SK-N-SH (cell line): ENCODE measurements around the gene KRT36. TPM values are rescaled to one million over a fixed set of nuclear protein-coding genes. Genes with fewer than 3 reads are reported as not detected.

ENCODE experiments used
- CTCF ChIA-PET: fragments of 300-600, 350-600 bp; formaldehyde crosslinking; extraction: SDS; loops from one replicate; lab custom pipeline; 2021; lab: Yijun Ruan, JAX
- POLR2A ChIA-PET: fragments of 350-600 bp; sonication (Branson Sonifier 250); formaldehyde crosslinking; extraction: SDS; loops from one replicate; lab custom pipeline; 2020; ENCODE audit warnings: antibody characterized with exemption, inconsistent platforms; lab: Yijun Ruan, JAX
- DNase-seq: peaks from one replicate; pipeline ENCODE4 v3.0.0; 2012
- H2AFZ ChIP-seq: fragments of 200-600 bp; sonication (generic); 2 replicates; pipeline ENCODE4 v1.8.1; 2016; ENCODE audit warnings: antibody characterized with exemption, mild to moderate bottlenecking, low read depth
- H3F3A ChIP-seq: fragments of 200-600 bp; sonication (generic); replicated peaks from 2 replicates; pipeline ENCODE3; 2016; ENCODE audit warnings: antibody characterized with exemption, mild to moderate bottlenecking; ENCODE audit not compliant: insufficient read depth
- H3K27ac ChIP-seq, 2 experiments: fragments of 200-500 bp in 1 of 2; fragments of 200-600 bp in 1 of 2; sonication (Bioruptor generic) in 1 of 2; sonication (generic), shearing (Covaris generic) in 1 of 2; 2 replicates each; pipeline versions ENCODE4 v1.5.1 to v1.6.1; 2014 to 2016; ENCODE audit warnings: low read depth in 2 of 2, inconsistent platforms in 1 of 2, low read length in 1 of 2, mild to moderate bottlenecking in 1 of 2, mixed read lengths in 1 of 2
- H3K27me3 ChIP-seq: fragments of 200-600 bp; sonication (generic), shearing (Covaris generic); 2 replicates; pipeline ENCODE4 v1.6.1; 2016; ENCODE audit warnings: mixed run types; ENCODE audit not compliant: insufficient read depth
- H3K36me3 ChIP-seq, 2 experiments: fragments of 200-500 bp in 1 of 2; fragments of 200-600 bp in 1 of 2; sonication (Bioruptor generic) in 1 of 2; sonication (generic) in 1 of 2; replicated peaks in 1 of 2; 2 replicates each; pipeline versions ENCODE3 to v1.5.1; 2014 to 2016; ENCODE audit warnings: low read length in 1 of 2, mild to moderate bottlenecking in 1 of 2; ENCODE audit not compliant: insufficient read depth in 2 of 2, control insufficient read depth in 1 of 2
- H3K4me1 ChIP-seq, 2 experiments: fragments of 200-500 bp in 1 of 2; fragments of 200-600 bp in 1 of 2; sonication (Bioruptor generic) in 1 of 2; sonication (generic), shearing (Covaris generic) in 1 of 2; 2 replicates each; pipeline versions ENCODE4 v1.5.1 to v1.6.1; 2014 to 2016; ENCODE audit warnings: low read depth in 1 of 2, low read length in 1 of 2, mixed run types in 1 of 2; ENCODE audit not compliant: insufficient read depth in 2 of 2, control insufficient read depth in 1 of 2
- H3K4me2 ChIP-seq: fragments of 200-600 bp; sonication (generic), shearing (Covaris generic); 2 replicates; pipeline ENCODE4 v1.6.1; 2017; ENCODE audit warnings: mixed run types
- H3K4me3 ChIP-seq, 2 experiments: fragments of 200-500 bp in 1 of 2; fragments of 200-600 bp in 1 of 2; sonication (Bioruptor generic) in 1 of 2; sonication (generic), shearing (Covaris generic) in 1 of 2; 2 replicates each; pipeline versions ENCODE4 v1.5.1 to v1.8.1; 2014 to 2016; ENCODE audit warnings: low read depth in 2 of 2, inconsistent platforms in 1 of 2, low read length in 1 of 2, mild to moderate bottlenecking in 1 of 2, mixed read lengths in 1 of 2, moderate library complexity in 1 of 2
- H3K79me2 ChIP-seq: fragments of 200-600 bp; sonication (generic); 2 replicates; pipeline ENCODE4 v1.8.1; 2017; ENCODE audit warnings: mild to moderate bottlenecking; ENCODE audit not compliant: insufficient read depth
- H3K9ac ChIP-seq: fragments of 200-600 bp; sonication (generic); 2 replicates; pipeline ENCODE4 v1.6.1; 2017; ENCODE audit warnings: mixed run types
- H3K9me2 ChIP-seq: fragments of 200-600 bp; sonication (generic); 2 replicates; pipeline ENCODE4 v1.6.1; 2017; ENCODE audit warnings: mixed run types
- H3K9me3 ChIP-seq: fragments of 200-600 bp; sonication (generic); 2 replicates; pipeline ENCODE4 v1.6.1; 2017; ENCODE audit warnings: mixed run types, mild to moderate bottlenecking, moderate library complexity
- H4K20me1 ChIP-seq: fragments of 200-600 bp; sonication (generic); 2 replicates; pipeline ENCODE4 v1.6.1; 2017; ENCODE audit warnings: mild to moderate bottlenecking, mixed run types; ENCODE audit not compliant: insufficient read depth
- CHD2 ChIP-seq: fragments of 150-350 bp; IDR thresholded peaks from 2 replicates; pipeline ENCODE4 v1.6.1; 2018; ENCODE audit warnings: low read length; ENCODE audit not compliant: partially characterized antibody
- ELF1 ChIP-seq: IDR thresholded peaks from 2 replicates; pipeline ENCODE4 v1.4.0; 2012
- FOSL2 ChIP-seq: IDR thresholded peaks from 2 replicates; pipeline ENCODE4 v1.4.0; 2012; ENCODE audit warnings: low read depth, mild to moderate bottlenecking, moderate library complexity, borderline replicate concordance
- FOXJ3 ChIP-seq: sonication (generic); formaldehyde crosslinking; IDR thresholded peaks from 2 replicates; pipeline ENCODE4 v1.5.1; 2020; ENCODE audit warnings: mild to moderate bottlenecking, missing genetic modification reagents
- FOXM1 ChIP-seq: IDR thresholded peaks from 2 replicates; pipeline ENCODE4 v1.4.0; 2012; ENCODE audit warnings: low read depth, mild to moderate bottlenecking
- JUND ChIP-seq: IDR thresholded peaks from 2 replicates; pipeline ENCODE4 v1.4.0; 2012
- MXI1 ChIP-seq: IDR thresholded peaks from 2 replicates; pipeline ENCODE4 v1.6.1; 2012; ENCODE audit warnings: mild to moderate bottlenecking, low read depth, low read length, improper control_type of control experiment
- NFIC ChIP-seq: IDR thresholded peaks from 2 replicates; pipeline ENCODE4 v1.4.0; 2012; ENCODE audit warnings: borderline replicate concordance
- NRF1 ChIP-seq: IDR thresholded peaks from 2 replicates; pipeline ENCODE4 v1.6.1; 2012; ENCODE audit warnings: low read depth, mild to moderate bottlenecking, low read length
- RAD21 ChIP-seq: IDR thresholded peaks from 2 replicates; pipeline ENCODE4 v1.6.1; 2012; ENCODE audit warnings: mild to moderate bottlenecking, low read length
- SMC3 ChIP-seq: IDR thresholded peaks from 2 replicates; pipeline ENCODE4 v1.6.1; 2012; ENCODE audit warnings: low read depth, low read length, improper control_type of control experiment
- TAF1 ChIP-seq: IDR thresholded peaks from 2 replicates; pipeline ENCODE4 v1.6.1; 2012; ENCODE audit warnings: low read depth, mild to moderate bottlenecking, low read length, moderate library complexity, borderline replicate concordance
- TEAD4 ChIP-seq: IDR thresholded peaks from 2 replicates; pipeline ENCODE4 v1.4.0; 2012; ENCODE audit warnings: mild to moderate bottlenecking, borderline replicate concordance; ENCODE audit not compliant: insufficient read depth
- USF1 ChIP-seq: IDR thresholded peaks from 2 replicates; pipeline ENCODE4 v1.4.0; 2012; ENCODE audit warnings: low read depth, borderline replicate concordance
- YY1 ChIP-seq: IDR thresholded peaks from 2 replicates; pipeline ENCODE4 v1.4.0; 2012; ENCODE audit warnings: low read depth, mild to moderate bottlenecking
- WGBS: methylation state at CpG from one replicate; pipeline ENCODE4 v1.1.6; 2017; ENCODE audit warnings: low lambda C conversion rate; 5-methylcytosine and 5-hydroxymethylcytosine counted together
- polyA plus RNA-seq, 3 experiments: library from polyadenylated mRNA; depleted of rRNA; stranded (reverse); fragments of >200 nt; gene quantifications; 2 replicates each; pipeline ENCODE4 v1.2.3, GENCODE V29; 2012
- TF ChIP-seq, protein P1 (sequence below): IDR thresholded peaks from 2 replicates; pipeline ENCODE4 v1.4.0; 2012; ENCODE audit warnings: low read depth, borderline replicate concordance
- TF ChIP-seq, protein P2 (sequence below): IDR thresholded peaks from 2 replicates; pipeline ENCODE4 v1.4.0; 2012; ENCODE audit warnings: low read depth
- TF ChIP-seq, protein P3 (sequence below): fragments of 150-350 bp; IDR thresholded peaks from 2 replicates; pipeline ENCODE4 v1.6.1; 2017; ENCODE audit warnings: antibody characterized with exemption, low read length, low read depth, borderline replicate concordance

KRT36 gene
- polyA plus RNA-seq, 1 of the 3 experiments (the other 2 are of a cell fraction), result not detected

GRCh38 chr17:41480136-41480535 lies 9.6 kb downstream of the KRT36 start:
- H3K27me3 ChIP-seq, result no peaks in the 10 kb centered on the region
- 19% methylated on average over 2 of the region's 2 CpGs for WGBS
- H3K9ac ChIP-seq, result no peak overlapping the region
- no peak for TF ChIP-seq NFIC
- TF ChIP-seq, protein P1, sequence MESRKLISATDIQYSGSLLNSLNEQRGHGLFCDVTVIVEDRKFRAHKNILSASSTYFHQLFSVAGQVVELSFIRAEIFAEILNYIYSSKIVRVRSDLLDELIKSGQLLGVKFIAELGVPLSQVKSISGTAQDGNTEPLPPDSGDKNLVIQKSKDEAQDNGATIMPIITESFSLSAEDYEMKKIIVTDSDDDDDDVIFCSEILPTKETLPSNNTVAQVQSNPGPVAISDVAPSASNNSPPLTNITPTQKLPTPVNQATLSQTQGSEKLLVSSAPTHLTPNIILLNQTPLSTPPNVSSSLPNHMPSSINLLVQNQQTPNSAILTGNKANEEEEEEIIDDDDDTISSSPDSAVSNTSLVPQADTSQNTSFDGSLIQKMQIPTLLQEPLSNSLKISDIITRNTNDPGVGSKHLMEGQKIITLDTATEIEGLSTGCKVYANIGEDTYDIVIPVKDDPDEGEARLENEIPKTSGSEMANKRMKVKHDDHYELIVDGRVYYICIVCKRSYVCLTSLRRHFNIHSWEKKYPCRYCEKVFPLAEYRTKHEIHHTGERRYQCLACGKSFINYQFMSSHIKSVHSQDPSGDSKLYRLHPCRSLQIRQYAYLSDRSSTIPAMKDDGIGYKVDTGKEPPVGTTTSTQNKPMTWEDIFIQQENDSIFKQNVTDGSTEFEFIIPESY, result no peak
- TF ChIP-seq ELF1, result no peak
- TF ChIP-seq FOXM1, result no peak
- no peak for TF ChIP-seq USF1
- TF ChIP-seq MXI1, result no peak
- TF ChIP-seq RAD21, result no peak
- no peak for TF ChIP-seq JUND
- TF ChIP-seq TAF1, result no peak
- TF ChIP-seq, protein P2, sequence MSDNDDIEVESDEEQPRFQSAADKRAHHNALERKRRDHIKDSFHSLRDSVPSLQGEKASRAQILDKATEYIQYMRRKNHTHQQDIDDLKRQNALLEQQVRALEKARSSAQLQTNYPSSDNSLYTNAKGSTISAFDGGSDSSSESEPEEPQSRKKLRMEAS, result no peak
- TF ChIP-seq FOXJ3 (CRISPR knock-in tag), result no peak
- no peak for TF ChIP-seq CHD2
- TF ChIP-seq SMC3, result no peak
- TF ChIP-seq YY1, result no peak
- TF ChIP-seq, protein P3, sequence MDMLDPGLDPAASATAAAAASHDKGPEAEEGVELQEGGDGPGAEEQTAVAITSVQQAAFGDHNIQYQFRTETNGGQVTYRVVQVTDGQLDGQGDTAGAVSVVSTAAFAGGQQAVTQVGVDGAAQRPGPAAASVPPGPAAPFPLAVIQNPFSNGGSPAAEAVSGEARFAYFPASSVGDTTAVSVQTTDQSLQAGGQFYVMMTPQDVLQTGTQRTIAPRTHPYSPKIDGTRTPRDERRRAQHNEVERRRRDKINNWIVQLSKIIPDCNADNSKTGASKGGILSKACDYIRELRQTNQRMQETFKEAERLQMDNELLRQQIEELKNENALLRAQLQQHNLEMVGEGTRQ, result no peak
- no peak for TF ChIP-seq NRF1
- TF ChIP-seq TEAD4, result no peak
- no peak for TF ChIP-seq FOSL2
- TF ChIP-seq, all 33 proteins: peak for 0
- no peaks in the 10 kb centered on the region for H3K79me2 ChIP-seq
- no peaks in the 10 kb centered on the region for H4K20me1 ChIP-seq
- no peaks in the 10 kb centered on the region for H3K9me2 ChIP-seq
- no peaks in the 10 kb centered on the region for H3K9me3 ChIP-seq
- no peaks in the 10 kb centered on the region for H3F3A ChIP-seq
- no peaks in the 10 kb centered on the region for H3K36me3 ChIP-seq
- no peak overlapping the region for H3K27ac ChIP-seq
- H3K4me1 ChIP-seq, result peaks cover 0 to 14% of the 10 kb centered on the region in 2 experiments; a peak in 1 of 4 replicates
- H3K4me2 ChIP-seq, result no peak overlapping the region
- ChIA-PET CTCF (interaction anchor here (1.1 to 1.4 kb wide), 4 partner anchors 32 to 74 kb away, joined by 3 read pairs; no protein-coding TSS in a partner anchor), POLR2A (no interaction called here)
- DNase-seq, result no peak
- no peak overlapping the region for H3K4me3 ChIP-seq
- H2AFZ ChIP-seq, result no peak overlapping the region
